ENCODE data around the gene LTBP3.

LTBP3 gene

GRCh38 chr11:65558002-65558929 is at the start of gene LTBP3:
Gene LTBP3, minus strand, starts transcription at chr11:65558359. Its CDS starts 400 bp downstream, at chr11:65557959.
- DNase-seq, result peak; percentile 45

GRCh38 chr11:65606876-65607613 is 48.9 kb upstream of the LTBP3 start:
- DNase-seq, result peak; percentile 26

DNA sequence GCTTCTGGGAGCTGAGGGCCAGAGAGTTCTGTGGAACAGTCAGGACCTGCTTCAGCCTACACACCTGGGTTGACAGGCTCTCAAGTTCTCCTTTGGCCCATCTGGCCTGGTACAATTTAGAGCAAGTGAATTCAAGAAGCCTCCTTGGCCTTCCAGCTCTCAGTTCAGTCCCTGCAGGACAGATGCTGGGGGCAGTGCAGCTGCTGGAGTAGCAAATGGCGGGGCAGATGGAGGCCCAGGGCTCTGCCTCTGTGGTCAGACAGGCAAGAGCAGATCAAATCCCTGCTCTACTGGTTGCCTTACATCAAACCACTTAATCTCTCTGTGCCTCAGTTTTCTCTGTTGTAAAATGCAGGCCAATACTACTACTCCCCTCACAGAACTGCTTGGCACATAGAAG is 46.1 kb upstream of the LTBP3 start:
- DNase-seq, result no peak

DNA sequence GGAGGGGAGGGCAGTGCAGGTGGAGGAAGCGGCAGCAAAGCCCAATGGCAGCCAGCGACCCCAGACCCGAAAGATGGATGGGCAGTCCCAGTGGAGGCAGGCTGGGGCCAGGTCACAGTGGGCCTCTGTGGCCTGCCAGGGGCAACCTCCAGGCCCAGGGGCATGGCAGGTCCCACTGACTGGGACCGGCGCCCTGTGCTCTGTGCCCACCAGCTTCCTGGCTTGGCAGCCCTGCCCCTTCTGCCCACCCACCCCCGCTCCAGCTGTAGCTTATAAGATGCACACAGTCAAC is 41.7 kb upstream of the LTBP3 start:
- DNase-seq, result no peak

- no peak for DNase-seq
These were observed 41.2 kb upstream of the LTBP3 start for GRCh38 chr11:65599216-65599954.

GRCh38 chr11:65598258-65598699 is 40.1 kb upstream of the LTBP3 start:
- DNase-seq, result no peak

GRCh38 chr11:65596520-65596919 is 38.4 kb upstream of the LTBP3 start:
- DNase-seq, result no peak

- no peak for DNase-seq
These were observed 37.6 kb upstream of the LTBP3 start, which contains the start of gene KCNK7 for GRCh38 chr11:65595543-65596281. Gene KCNK7, minus strand, starts transcription at chr11:65595800. Its CDS starts 28 bp downstream, at chr11:65595772.

DNA sequence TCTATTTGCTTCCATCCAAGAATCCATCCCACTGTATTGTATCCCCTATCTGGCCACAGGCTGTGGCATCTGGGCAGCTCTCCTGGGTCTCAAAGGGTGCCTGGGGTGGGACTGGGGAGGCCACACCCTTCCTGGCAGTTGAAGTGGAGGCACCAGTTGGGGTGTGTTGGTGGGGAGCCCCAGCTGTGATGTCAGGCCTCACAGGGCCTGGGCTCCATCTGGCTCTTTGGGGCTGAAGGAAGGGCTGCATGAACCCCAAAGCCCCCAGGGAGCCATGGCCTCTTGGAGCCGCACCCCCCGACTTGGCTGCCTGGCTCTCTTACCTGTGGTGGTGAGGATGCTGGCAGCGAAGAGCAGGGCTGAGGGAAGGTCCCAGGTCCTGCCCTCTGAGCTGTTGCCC is 37.0 kb upstream of the LTBP3 start:
- no peak for DNase-seq

DNA sequence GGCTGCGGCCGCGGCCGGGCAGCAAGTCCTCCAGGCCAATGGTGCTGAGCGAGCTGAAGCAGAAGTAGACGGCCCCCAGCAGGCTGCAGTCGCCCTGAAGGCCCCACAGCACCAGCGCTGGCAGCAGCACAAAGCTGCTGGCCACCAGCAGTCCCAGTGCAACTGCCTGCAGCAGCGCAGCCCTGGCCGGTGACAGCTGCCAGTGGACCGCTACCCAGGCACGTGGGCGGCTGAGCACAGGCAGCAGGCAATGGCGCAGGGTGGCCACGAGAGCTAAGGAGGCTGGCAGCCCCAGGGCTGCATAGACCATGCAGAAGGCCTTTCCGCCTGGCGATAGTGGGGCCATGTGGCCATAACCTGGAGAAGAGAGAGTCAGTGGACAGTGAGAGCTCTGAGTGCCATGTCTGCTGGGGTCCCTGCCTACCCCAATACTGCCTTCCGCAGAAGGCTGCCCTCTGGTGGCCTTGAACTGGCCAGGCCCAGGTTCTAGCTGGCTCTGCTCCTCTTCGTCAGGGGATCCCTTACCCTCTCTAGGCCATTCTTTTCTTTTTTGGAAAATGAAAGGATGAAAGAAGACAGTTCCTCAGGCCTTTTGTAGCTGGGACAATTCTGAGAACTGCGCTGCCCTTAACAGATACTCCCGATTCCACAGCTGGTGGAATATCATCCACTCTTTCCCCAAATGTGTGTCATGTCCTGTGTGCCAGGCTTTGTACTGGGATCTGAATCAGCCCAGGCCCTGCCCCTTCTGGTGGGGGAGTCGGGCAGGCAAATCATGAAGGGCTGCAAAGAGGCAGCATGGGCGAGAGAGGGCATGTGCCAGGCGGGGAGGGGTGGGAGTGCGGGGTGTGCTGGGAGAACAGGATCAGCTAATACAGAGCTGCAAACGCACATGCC is 35.6 kb upstream of the LTBP3 start:
- DNase-seq, result peak; percentile 57

- no peak for DNase-seq
These were observed 34.8 kb upstream of the LTBP3 start for GRCh38 chr11:65592858-65593517.

GRCh38 chr11:65591939-65592857 is 34.0 kb upstream of the LTBP3 start:
- DNase-seq, result no peak

GRCh38 chr11:65590240-65590738 is 32.1 kb upstream of the LTBP3 start:
- no peak for DNase-seq

DNA sequence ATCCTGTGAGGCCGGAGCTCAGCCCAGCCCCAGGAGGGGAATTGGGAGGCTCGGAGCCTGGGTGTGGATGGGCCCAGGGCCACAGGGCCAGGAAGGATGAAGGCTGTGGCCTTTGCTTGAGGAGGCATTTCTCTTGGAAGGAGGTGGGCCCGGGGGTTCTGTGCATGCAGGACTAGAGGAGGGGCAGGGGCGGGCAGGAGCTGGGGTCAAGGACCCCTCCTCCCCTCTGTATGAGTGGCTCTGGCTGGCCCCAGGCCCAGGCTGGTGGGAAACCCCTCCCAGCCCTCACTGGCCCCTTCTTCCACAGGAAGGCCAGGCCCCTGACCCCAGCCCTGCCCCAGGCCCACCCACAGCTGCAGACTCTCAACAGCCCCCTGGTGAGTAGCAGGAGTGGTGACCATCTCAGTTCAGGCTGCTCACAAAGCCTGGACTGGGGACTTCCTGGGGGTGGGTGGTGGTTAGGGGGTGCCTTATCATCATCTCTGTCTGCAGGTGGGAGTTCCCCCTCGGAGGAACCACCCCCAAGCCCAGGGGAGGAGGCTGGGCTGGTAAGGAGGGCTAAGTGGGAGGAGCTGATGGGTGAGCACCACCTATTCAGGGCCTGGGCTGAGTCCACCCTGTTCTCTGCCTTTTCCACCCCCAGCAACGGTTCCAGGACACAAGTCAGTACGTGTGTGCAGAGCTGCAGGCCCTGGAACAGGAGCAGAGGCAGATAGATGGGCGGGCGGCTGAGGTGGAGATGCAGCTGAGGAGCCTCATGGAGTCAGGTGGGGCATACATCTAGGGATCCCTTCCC is 31.5 kb upstream of the LTBP3 start:
- DNase-seq, result peak; percentile 44

- DNase-seq, result peak; percentile 91
These were observed 30.3 kb upstream of the LTBP3 start for GRCh38 chr11:65588199-65589054.

DNA sequence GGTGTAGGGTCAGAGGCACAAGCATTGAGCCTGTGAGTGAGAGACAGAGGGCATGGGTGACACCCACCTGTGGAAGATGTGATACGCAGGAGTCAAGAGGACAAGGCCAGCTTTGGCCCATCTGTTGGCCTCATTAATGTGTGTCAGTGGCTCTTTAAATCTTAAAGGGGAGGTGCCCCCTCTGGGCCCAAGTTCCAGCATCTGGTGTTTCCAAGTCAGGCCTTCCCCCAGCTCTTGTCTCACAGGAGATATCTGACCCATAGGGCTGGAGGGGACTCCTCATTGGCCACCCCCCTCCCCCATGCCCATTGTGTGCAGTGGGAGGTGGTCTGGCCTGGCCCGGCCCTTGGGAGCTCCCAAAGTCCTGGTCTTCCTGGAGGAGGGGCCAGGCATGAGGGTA is 28.5 kb upstream of the LTBP3 start:
- DNase-seq, result no peak

DNA sequence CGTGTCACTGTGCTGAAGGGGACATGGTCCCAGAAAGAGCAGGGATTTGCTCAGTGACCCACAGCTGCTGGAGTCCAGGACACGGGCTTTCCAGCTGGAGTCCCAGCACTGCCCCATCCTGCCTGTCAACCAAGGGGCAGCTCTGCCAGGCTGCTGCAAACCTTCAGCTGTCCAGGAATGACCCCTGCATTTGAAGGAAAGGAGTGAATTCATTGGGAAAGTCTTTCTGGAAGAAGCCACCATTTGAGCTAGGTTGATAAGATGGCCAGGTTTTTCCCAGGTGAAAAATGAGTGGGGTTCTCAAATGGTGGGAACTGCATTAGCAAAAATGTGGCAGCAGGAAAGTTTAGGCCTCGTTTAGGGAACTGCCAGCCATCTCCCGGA is 28.1 kb upstream of the LTBP3 start:
- no peak for DNase-seq
